Vagina (tissue), 2 donors: ENCODE measurements around the gene CIITA. TPM values are rescaled to one million over a fixed set of nuclear protein-coding genes. Genes with fewer than 3 reads are reported as not detected.

Experiments used
- DNase-seq, 2 donors: peaks; one replicate each; pipeline ENCODE4 v3.0.0-alpha.2; 2017; ENCODE audit errors: extremely low spot score in 2 of 2
- H3K27ac ChIP-seq: fragments of 200-600 bp; sonication (generic); one replicate; pipeline ENCODE4 v1.5.1; 2019
- H3K27me3 ChIP-seq: fragments of 200-600 bp; sonication (generic); one replicate; pipeline ENCODE4 v1.5.1; 2019
- H3K36me3 ChIP-seq, 2 donors: fragments of 200-600 bp; sonication (generic); one replicate each; pipeline ENCODE4 v1.5.1; 2017 to 2019
- H3K4me1 ChIP-seq: fragments of 200-600 bp; sonication (generic); one replicate; pipeline ENCODE4 v1.5.1; 2019
- H3K4me3 ChIP-seq, 2 donors: fragments of 200-600 bp; sonication (generic); 1 replicate in 1 of 2; 2 replicates in 1 of 2; pipeline ENCODE4 v1.5.1; 2016 to 2019
- H3K9me3 ChIP-seq: fragments of 200-600 bp; sonication (generic); one replicate; pipeline ENCODE4 v1.5.1; 2019
- CTCF ChIP-seq, 3 experiments: fragments of 450-650 bp in 2 of 3; fragments of 200-600 bp in 1 of 3; sonication (generic) in 1 of 3; IDR thresholded peaks; one replicate each; pipeline ENCODE4 v1.5.1; 2017 to 2019; ENCODE audit warnings: antibody characterized with exemption in 3 of 3, mild to moderate bottlenecking in 2 of 3, moderate library complexity in 2 of 3
- POLR2A ChIP-seq, 2 donors: fragments of 450-650 bp; IDR thresholded peaks; one replicate each; pipeline ENCODE4 v1.6.1; 2017; ENCODE audit warnings: antibody characterized with exemption in 2 of 2, mild to moderate bottlenecking in 2 of 2, moderate library complexity in 2 of 2
- POLR2AphosphoS5 ChIP-seq, 2 donors: sonication (generic); formaldehyde crosslinking; IDR thresholded peaks; one replicate each; pipeline ENCODE4 v1.9.0; 2017; ENCODE audit warnings: antibody characterized with exemption in 2 of 2, mild to moderate bottlenecking in 2 of 2, low read depth in 1 of 2; ENCODE audit not compliant: insufficient read depth in 1 of 2
- intact Hi-C: fragments of 100-400 bp; cut with DNase I; formaldehyde crosslinking; loops from one replicate; pipeline ENCODE4 v1.15.1; 2023
- total RNA-seq: library from RNA; depleted of rRNA; stranded (reverse); fragments of >200 nt; gene quantifications from one replicate; pipeline ENCODE4 v1.2.3, GENCODE V29; 2016

CIITA gene
- total RNA-seq, 1 donor from 2014 or later: 16.7 TPM

DNA sequence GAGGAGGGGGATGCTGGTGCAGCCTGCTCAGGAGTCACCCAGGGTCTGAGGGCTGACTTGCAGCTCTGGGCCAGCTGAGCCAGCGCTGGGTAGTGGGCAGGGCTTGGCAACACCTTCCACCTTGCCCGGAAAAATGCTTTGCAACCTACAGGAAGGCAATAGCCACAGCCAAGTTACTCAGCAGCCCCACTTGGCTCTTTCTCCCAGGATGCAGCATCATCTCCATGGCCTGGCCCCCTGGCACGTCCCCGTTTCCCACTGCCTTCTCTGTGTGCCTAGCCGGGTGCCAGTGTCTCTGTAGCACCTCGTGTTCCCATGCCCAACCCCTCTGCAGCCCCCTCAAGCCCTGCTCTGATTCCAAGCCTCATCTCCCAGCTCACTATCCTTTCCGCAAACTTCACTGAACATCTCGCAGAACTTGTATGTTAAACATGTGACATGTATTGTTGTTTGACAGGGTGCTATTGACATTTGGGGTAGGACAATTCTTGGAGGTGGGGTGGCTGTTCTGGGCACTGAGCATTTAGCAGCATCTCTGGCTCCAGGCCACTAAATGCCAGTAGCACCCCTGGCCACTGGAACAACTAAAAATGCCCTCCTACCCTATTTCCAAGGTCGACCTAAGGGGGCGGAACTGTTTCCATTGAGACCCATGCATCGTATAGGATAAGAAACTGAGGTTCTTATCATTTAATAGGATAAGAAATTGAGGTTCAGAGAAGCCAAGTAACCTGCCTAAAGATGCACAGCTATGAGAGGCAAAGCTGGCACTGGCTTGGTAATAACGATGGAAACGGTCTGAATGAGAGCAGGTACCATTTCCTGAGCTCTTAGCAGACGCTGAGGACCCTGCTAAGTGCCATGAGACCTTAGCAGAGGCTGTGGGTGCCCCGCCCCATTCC is 53.1 kb downstream of the CIITA start:
- peaks cover 17% of the 10 kb centered on the region for H3K4me1 ChIP-seq
- no peak for TF ChIP-seq CTCF (IDR thresholded peaks at IDR 0.05)
- TF ChIP-seq POLR2A (IDR thresholded peaks at IDR 0.05): no peak
- TF ChIP-seq POLR2AphosphoS5 (IDR thresholded peaks at IDR 0.05; ENCODE audit: insufficient read depth in 1 of 2, low read depth in 1 of 2): no peak
- no peak overlapping the region for H3K27ac ChIP-seq
- no peak for DNase-seq
- intact Hi-C loops: no loop called here
- H3K27me3 ChIP-seq: no peaks in the 10 kb centered on the region
- peaks cover 0 to 36% of the 10 kb centered on the region in 2 donors for H3K36me3 ChIP-seq
- no peak overlapping the region for H3K4me3 ChIP-seq
- H3K9me3 ChIP-seq: no peaks in the 10 kb centered on the region

DNA sequence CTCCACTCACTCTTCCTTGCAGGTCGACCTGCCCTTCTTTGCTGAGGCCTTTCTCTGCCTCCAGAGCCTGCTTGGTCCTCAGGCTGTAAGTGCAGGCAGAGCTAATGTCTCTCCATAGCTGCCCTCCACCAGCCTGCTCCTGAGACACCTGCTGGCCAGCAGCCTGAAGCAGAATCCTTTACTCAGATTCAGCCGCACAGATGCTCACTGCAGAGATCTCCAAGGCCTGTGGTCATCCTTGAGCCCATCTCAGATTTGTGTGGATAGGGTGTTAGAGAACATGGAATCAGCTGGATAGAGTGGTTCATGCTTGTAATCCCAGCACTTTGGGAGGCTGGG is 53.7 kb downstream of the CIITA start:
- Histone ChIP-seq H3K4me1 (peaks cover 23% of the 10 kb centered on the region), H3K4me3 (no peak overlapping the region), H3K27me3 (no peaks in the 10 kb centered on the region), H3K36me3 (peaks cover 0 to 33% of the 10 kb centered on the region in 2 donors), H3K27ac (no peak overlapping the region), H3K9me3 (no peaks in the 10 kb centered on the region)
- no peak for DNase-seq
- no peak for TF ChIP-seq POLR2AphosphoS5 (IDR thresholded peaks at IDR 0.05; ENCODE audit: insufficient read depth in 1 of 2, low read depth in 1 of 2)
- TF ChIP-seq POLR2A (IDR thresholded peaks at IDR 0.05): no peak
- TF ChIP-seq CTCF (IDR thresholded peaks at IDR 0.05): no peak
- intact Hi-C loops: no loop called here

DNA sequence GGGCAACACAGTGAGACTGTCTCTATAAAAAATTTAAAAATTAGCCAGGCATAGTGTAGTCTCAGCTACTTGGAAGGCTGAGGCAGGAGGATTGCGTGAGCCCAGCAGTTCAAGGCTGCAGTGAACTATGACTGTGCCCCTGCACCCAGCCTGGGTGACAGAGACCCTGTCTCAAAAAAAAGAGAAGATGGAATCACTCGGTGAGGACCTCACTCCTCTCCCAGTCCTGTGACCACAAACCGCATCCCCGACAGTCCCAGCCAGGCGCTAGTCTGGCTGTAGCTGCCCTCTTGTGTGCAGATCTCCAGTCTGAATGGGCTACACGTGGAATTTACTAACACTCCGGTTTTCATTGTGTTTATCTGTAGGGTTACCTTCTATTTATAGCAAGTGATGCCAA is 54.1 kb downstream of the CIITA start:
- no peak overlapping the region for H3K27ac ChIP-seq
- H3K36me3 ChIP-seq: peaks cover 0 to 29% of the 10 kb centered on the region in 2 donors
- intact Hi-C loops: no loop called here
- peaks cover 28% of the 10 kb centered on the region for H3K4me1 ChIP-seq
- no peak for TF ChIP-seq POLR2A (IDR thresholded peaks at IDR 0.05)
- no peak for TF ChIP-seq CTCF (IDR thresholded peaks at IDR 0.05)
- no peak for TF ChIP-seq POLR2AphosphoS5 (IDR thresholded peaks at IDR 0.05; ENCODE audit: insufficient read depth in 1 of 2, low read depth in 1 of 2)
- H3K9me3 ChIP-seq: no peaks in the 10 kb centered on the region
- no peak for DNase-seq
- no peaks in the 10 kb centered on the region for H3K27me3 ChIP-seq
- no peak overlapping the region for H3K4me3 ChIP-seq

DNA sequence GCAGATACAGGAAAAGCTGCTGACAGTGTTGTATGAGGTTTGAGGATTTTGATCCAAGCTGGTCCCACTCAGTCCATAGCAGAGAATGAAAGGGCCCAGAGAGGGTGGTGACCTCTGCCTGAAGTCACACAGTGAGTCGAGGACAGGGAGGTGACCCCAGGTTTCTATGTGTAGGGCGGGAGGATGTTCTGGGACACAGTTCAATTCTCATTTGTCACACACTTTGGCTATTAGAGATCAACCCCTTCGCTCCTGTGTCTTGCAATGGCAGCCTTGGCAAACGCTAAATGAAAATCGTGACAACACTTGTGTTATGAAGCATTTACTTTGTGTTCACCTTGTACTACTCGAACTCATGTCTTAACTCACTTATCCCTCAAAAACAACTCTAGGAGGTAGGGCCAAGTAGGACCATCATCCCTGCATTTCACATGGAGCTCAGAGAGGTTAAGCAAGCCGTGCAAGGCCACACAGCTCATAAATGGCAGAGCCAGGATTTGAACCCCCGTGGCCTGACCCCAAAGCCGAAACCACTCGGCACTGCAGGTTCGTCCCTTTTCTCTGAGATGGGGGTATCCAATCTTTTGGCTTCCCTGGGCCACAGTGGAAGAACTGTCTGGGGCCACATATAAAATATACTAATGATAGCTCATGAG is 55.1 kb downstream of the CIITA start:
- H3K4me3 ChIP-seq: no peak overlapping the region
- H3K4me1 ChIP-seq: peaks cover 37% of the 10 kb centered on the region
- no peaks in the 10 kb centered on the region for H3K9me3 ChIP-seq
- TF ChIP-seq POLR2A (IDR thresholded peaks at IDR 0.05) (no peak), POLR2AphosphoS5 (IDR thresholded peaks at IDR 0.05; ENCODE audit: insufficient read depth in 1 of 2, low read depth in 1 of 2) (no peak), CTCF (IDR thresholded peaks at IDR 0.05) (no peak)
- H3K36me3 ChIP-seq: peaks cover 0 to 27% of the 10 kb centered on the region in 2 donors
- no peak for DNase-seq
- intact Hi-C loops: no loop called here
- H3K27me3 ChIP-seq: no peaks in the 10 kb centered on the region
- H3K27ac ChIP-seq: no peak overlapping the region
